Mucosa of stomach (tissue), 1 donor: ENCODE data around the gene VDAC2.

ENCODE experiments used
- H3K27me3 ChIP-seq: one replicate; pipeline ENCODE4 v1.7.0; 2013; ENCODE audit warnings: mild to moderate bottlenecking, low read length; ENCODE audit not compliant: control insufficient read depth, insufficient read depth
- H3K36me3 ChIP-seq: one replicate; pipeline ENCODE4 v1.7.0; 2013; ENCODE audit warnings: low read length; ENCODE audit not compliant: control insufficient read depth, insufficient read depth
- H3K4me1 ChIP-seq: one replicate; pipeline ENCODE4 v1.7.0; 2013; ENCODE audit warnings: mild to moderate bottlenecking, low read length; ENCODE audit not compliant: control insufficient read depth, insufficient read depth
- H3K4me3 ChIP-seq: one replicate; pipeline ENCODE4 v1.7.0; 2013; ENCODE audit warnings: low read length
- H3K9ac ChIP-seq: one replicate; pipeline ENCODE4 v1.7.0; 2013; ENCODE audit warnings: mild to moderate bottlenecking, low read length, moderate library complexity
- H3K9me3 ChIP-seq: one replicate; pipeline ENCODE4 v1.7.0; 2013; ENCODE audit warnings: mild to moderate bottlenecking, low read length, moderate library complexity; ENCODE audit not compliant: control insufficient read depth
- donor health status: Pancreatic carcinoma.

Gene VDAC2

GRCh38 chr10:75210282-75211006, at the start of gene VDAC2:
Gene VDAC2 (plus strand): TSS chr10:75210796. CDS start chr10:75211159, 363 bp downstream.
- Histone ChIP-seq H3K27me3 (no peaks in the 10 kb centered on the region), H3K36me3 (no peaks in the 10 kb centered on the region), H3K4me1 (peaks cover 15% of the 10 kb centered on the region), H3K9ac (peak within 1 kb of the TSS; percentile 97), H3K4me3 (peak within 1 kb of the TSS; percentile 86), H3K9me3 (no peaks in the 10 kb centered on the region)

- Histone ChIP-seq H3K9me3 (no peaks in the 10 kb centered on the region), H3K4me1 (no peaks in the 10 kb centered on the region), H3K27me3 (no peaks in the 10 kb centered on the region), H3K36me3 (no peaks in the 10 kb centered on the region), H3K9ac (no peak overlapping the region), H3K4me3 (no peak overlapping the region)
Measured at GRCh38 chr10:75165684-75166622, 44.6 kb upstream of the VDAC2 start.

GRCh38 chr10:75166623-75166972, 44.0 kb upstream of the VDAC2 start:
- Histone ChIP-seq H3K9me3 (no peaks in the 10 kb centered on the region), H3K27me3 (no peaks in the 10 kb centered on the region), H3K4me3 (no peak overlapping the region), H3K4me1 (no peaks in the 10 kb centered on the region), H3K9ac (no peak overlapping the region), H3K36me3 (no peaks in the 10 kb centered on the region)

DNA sequence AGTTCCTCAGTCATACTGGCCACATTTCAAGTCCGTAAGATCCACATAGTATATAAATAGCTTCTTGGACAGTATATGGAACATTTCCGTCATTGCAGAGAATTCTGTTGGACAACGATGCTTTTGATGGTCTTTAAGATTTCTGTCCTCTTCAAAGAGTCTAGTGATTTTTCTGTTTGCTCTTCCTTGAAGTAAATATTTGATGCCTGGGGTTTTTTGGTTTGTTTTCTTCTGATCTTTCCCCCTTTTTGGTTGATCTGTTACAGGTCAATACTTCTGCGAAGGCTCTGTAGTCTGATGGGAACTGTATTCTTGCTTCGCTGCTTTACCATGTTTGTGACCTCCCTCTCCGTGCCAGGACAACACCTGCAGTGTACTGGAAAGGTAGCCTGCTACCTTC, 42.3 kb upstream of the VDAC2 start:
- Histone ChIP-seq H3K9ac (no peak overlapping the region), H3K4me3 (no peak overlapping the region), H3K27me3 (no peaks in the 10 kb centered on the region), H3K4me1 (no peaks in the 10 kb centered on the region), H3K9me3 (no peaks in the 10 kb centered on the region), H3K36me3 (no peaks in the 10 kb centered on the region)

DNA sequence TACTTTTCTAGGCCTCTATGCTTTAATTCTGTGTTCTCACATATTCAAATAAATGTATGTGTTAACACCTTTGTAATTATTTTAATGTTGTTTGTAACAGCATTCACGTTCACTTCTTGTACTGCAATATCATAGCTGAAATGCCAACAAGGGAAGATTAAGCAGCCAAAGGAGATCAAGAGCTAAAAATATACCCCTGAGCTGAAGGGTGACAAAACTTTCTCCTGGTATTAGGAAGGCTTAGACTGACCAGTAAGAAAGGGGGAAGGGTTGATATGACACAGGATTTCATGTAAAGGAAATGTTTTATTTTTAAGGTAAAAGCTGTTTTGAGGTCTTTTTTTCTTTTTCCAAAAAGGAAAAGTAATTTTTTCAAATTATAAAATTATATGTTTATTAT, 40.4 kb upstream of the VDAC2 start:
- Histone ChIP-seq H3K4me3 (no peak overlapping the region), H3K36me3 (no peaks in the 10 kb centered on the region), H3K9ac (no peak overlapping the region), H3K4me1 (no peaks in the 10 kb centered on the region), H3K27me3 (no peaks in the 10 kb centered on the region), H3K9me3 (no peaks in the 10 kb centered on the region)

GRCh38 chr10:75175046-75175445, 35.5 kb upstream of the VDAC2 start:
- no peaks in the 10 kb centered on the region for H3K36me3 ChIP-seq
- H3K4me3 ChIP-seq = no peak overlapping the region
- no peaks in the 10 kb centered on the region for H3K4me1 ChIP-seq
- no peak overlapping the region for H3K9ac ChIP-seq
- H3K27me3 ChIP-seq = no peaks in the 10 kb centered on the region
- no peaks in the 10 kb centered on the region for H3K9me3 ChIP-seq

DNA sequence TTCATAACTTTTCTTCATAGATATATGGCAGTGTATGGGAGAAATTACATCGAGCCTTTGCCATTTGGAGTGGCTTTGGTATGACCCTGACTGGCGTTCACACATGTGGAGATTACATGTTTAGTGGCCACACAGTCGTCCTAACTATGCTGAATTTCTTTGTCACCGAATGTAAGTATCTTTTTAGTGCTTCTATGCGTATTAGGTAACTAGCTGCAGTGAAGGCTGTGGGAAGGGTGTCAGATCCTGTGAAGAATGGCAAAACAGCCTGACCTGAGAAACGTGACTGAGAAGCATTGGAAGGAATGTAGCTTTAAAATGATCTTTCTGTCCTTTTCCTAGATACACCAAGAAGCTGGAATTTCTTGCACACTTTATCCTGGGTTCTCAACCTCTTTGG, 34.5 kb upstream of the VDAC2 start:
- H3K9ac ChIP-seq = no peak overlapping the region
- no peaks in the 10 kb centered on the region for H3K4me1 ChIP-seq
- no peaks in the 10 kb centered on the region for H3K27me3 ChIP-seq
- no peaks in the 10 kb centered on the region for H3K36me3 ChIP-seq
- no peak overlapping the region for H3K4me3 ChIP-seq
- H3K9me3 ChIP-seq = no peaks in the 10 kb centered on the region

DNA sequence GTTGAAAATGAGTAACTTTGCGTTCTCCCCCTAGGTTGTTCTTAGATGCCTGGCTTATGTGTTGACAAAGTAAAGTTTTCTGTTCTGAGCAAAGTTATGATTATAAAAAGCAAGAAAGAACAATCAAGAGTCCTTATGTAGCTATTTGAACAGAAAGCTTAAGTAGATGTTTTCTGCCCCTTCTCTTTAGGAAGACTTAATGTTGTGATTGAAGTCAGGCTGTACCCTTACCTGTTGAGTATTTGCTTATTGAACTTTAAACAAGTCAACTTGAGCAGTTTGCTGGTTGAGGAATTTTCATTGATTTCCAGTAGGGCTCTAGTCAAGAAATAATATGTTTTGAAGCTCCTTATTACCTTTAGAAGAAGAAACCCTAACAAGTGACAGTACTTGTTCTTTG, 33.9 kb upstream of the VDAC2 start:
- Histone ChIP-seq H3K9ac (no peak overlapping the region), H3K36me3 (no peaks in the 10 kb centered on the region), H3K4me1 (no peaks in the 10 kb centered on the region), H3K9me3 (no peaks in the 10 kb centered on the region), H3K27me3 (no peaks in the 10 kb centered on the region), H3K4me3 (no peak overlapping the region)

GRCh38 chr10:75179657-75180177, 30.9 kb upstream of the VDAC2 start:
- Histone ChIP-seq H3K9me3 (no peaks in the 10 kb centered on the region), H3K4me1 (no peaks in the 10 kb centered on the region), H3K4me3 (no peak overlapping the region), H3K9ac (no peak overlapping the region), H3K36me3 (no peaks in the 10 kb centered on the region), H3K27me3 (no peaks in the 10 kb centered on the region)

GRCh38 chr10:75180592-75180991, 30.0 kb upstream of the VDAC2 start:
- H3K4me1 ChIP-seq = no peaks in the 10 kb centered on the region

GRCh38 chr10:75181073-75181472, 29.5 kb upstream of the VDAC2 start:
- Histone ChIP-seq H3K9me3 (no peaks in the 10 kb centered on the region), H3K4me3 (no peak overlapping the region), H3K36me3 (no peaks in the 10 kb centered on the region), H3K27me3 (no peaks in the 10 kb centered on the region), H3K9ac (no peak overlapping the region), H3K4me1 (no peaks in the 10 kb centered on the region)

More at GRCh38 chr10:75180592-75180991, 30.0 kb upstream of the VDAC2 start:
- H3K27me3 ChIP-seq = no peaks in the 10 kb centered on the region
- H3K9ac ChIP-seq = no peak overlapping the region
- H3K4me3 ChIP-seq = no peak overlapping the region
- H3K9me3 ChIP-seq = no peaks in the 10 kb centered on the region
- H3K36me3 ChIP-seq = no peaks in the 10 kb centered on the region

DNA sequence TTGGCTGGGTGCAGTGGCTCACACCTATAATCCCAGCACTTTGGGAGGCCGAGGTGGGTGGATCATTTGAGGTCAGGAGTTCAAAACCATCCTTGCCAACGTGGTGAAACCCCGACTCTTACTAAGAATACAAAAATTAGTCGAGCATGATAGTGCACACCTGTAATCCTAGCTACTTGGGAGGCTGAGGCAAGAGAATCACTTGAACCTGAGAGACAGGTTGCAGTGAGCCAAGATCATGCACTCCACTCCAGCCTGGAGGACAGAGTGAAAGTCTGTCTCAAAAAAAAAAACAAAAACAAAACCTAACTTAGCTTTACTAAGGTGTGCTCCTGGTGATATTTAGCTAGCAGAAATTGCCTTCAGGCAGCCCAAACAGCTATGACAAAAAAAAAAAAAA, 24.3 kb upstream of the VDAC2 start:
- H3K9me3 ChIP-seq = no peaks in the 10 kb centered on the region
- no peaks in the 10 kb centered on the region for H3K27me3 ChIP-seq
- no peaks in the 10 kb centered on the region for H3K36me3 ChIP-seq
- no peak overlapping the region for H3K4me3 ChIP-seq
- H3K9ac ChIP-seq = no peak overlapping the region
- peaks cover 13% of the 10 kb centered on the region for H3K4me1 ChIP-seq
